HG02973 (cell line): Measurements from ENCODE around the gene TMLHE.
"Not testable (repeated sequence)": the region's sequence is repeated elsewhere in the genome, so short reads cannot be mapped to it uniquely, and the experiment has no call there.

Experiments
- ATAC-seq: cut with Tn5 transposase; IDR thresholded peaks from one replicate; pipeline ENCODE4 v1.9.1; 2021; ENCODE audit warnings: moderate library complexity; ENCODE audit not compliant: unreplicated experiment

The TMLHE gene

GRCh38 chrX:155505296-155505695 is 107.5 kb downstream of the TMLHE start:
- ATAC-seq, result no peak

- ATAC-seq, result not testable (repeated sequence)
Measured at GRCh38 chrX:155495134-155495533, 117.6 kb downstream of the TMLHE start.

GRCh38 chrX:155491421-155491820 is 121.3 kb downstream of the TMLHE start:
- ATAC-seq, result not testable (repeated sequence)

GRCh38 chrX:155477136-155477535 is 135.6 kb downstream of the TMLHE start:
- ATAC-seq, result not testable (repeated sequence)

GRCh38 chrX:155466269-155466938 is 146.3 kb downstream of the TMLHE start:
- ATAC-seq, result peak; percentile 54

GRCh38 chrX:155460501-155460900 is 152.3 kb downstream of the TMLHE start:
- ATAC-seq, result not testable (repeated sequence)

- peak; percentile 67 for ATAC-seq
Measured at GRCh38 chrX:155458471-155458870, 154.3 kb downstream of the TMLHE start, which contains the start of gene F8A3. Gene F8A3, minus strand, starts transcription at chrX:155458620. Its CDS starts 20 bp downstream, at chrX:155458600.

GRCh38 chrX:155457761-155458447 is 154.8 kb downstream of the TMLHE start:
- peak; percentile 48 for ATAC-seq

GRCh38 chrX:155441097-155441496 is 171.7 kb downstream of the TMLHE start:
- ATAC-seq, result no peak
